GM19193 (cell line): ENCODE results near the gene LPP.

Experiments
- POLR2A ChIP-seq: IDR thresholded peaks from 4 replicates; pipeline ENCODE4 v1.6.1; 2011; ENCODE audit not compliant: insufficient read depth, insufficient read length; ENCODE audit errors: extremely low read depth

The LPP gene

DNA sequence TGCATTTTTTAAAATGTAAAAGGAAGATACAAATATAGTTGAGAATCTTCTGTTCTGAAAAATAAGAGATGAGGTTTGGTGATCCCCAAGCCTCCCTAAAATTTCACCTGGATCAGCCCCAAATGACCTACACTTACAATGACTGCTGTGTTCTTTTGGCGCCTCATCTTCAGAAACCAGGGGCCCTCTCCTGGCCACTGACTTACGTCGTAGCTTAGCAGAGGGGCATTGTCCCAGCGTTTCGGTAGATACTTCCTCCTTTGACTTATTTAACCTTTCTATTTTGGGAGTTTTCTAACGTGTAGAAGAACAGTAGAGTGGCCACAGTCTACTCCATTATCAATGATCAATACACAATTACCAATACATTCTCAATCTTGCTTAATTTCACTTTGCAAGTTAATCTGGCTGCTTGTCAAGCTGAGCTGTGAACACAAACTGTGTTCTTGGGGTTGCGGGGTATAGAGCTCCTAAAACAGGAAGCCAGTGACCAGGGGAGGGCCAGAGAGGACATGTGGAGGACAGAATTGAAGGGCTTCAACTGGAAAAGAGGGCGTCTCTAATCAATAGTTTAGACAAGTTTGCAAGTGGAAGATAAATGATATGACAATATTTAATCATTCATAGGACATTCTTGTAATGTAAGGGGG, 419.5 kb downstream of the LPP start:
- no peak for TF ChIP-seq POLR2A

DNA sequence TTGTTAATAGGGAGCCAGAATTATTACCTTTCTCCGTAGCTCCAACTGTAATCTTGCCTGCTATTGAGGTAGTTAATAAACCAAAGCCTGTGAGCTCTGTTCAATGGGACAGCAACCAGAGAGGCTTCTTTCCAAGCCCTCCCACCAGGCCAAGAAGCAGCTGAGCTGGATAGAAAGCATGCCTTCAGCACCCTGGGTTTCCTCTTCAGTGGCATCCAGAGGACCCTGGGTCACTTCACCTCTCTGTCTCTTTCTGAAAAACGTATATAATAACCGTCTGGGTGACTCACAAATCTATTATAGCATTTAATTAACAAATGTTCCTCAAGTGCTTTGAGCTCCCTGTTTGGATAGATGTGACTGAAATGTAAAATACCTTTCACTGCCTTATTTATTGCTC, 420.0 kb downstream of the LPP start:
- TF ChIP-seq POLR2A: no peak

DNA sequence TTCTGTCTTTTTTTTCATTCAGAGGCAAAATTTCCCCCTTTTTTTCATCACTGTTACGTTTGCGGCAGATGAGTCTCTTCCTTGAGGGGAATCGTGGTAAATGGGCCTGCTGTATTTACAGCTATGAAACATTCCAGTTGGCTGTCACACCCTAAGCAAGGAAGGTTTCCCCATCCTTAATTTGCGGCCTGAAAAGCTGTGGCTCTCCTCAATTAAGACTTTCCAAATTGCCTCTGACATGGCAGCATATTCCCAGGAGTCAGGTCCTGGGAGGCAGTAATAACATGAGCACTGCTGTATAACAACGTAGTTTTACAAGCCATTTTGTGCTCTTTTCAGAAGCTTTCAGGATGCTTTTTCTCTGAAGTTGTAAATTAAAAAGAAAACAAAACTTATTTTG, 420.9 kb downstream of the LPP start:
- TF ChIP-seq POLR2A: no peak

DNA sequence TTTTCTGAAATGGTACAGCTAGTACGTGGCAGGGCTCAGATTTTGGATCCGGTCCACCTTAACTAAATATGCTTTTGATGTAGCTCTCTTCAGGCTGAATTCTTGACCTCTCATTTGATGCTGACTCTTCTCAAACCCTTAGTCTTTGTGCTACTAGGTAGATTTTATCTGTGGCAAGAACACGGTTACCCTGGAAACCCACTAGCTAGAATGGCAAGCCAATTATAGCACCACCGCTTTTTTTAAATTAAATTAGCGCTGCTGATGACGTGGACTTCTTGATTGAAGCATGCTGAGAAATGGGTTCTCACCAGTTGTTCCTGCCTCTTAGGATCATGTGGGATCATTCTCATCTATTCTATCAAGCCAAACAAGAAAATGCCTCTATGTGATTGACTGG, 421.5 kb downstream of the LPP start:
- TF ChIP-seq POLR2A: no peak

DNA sequence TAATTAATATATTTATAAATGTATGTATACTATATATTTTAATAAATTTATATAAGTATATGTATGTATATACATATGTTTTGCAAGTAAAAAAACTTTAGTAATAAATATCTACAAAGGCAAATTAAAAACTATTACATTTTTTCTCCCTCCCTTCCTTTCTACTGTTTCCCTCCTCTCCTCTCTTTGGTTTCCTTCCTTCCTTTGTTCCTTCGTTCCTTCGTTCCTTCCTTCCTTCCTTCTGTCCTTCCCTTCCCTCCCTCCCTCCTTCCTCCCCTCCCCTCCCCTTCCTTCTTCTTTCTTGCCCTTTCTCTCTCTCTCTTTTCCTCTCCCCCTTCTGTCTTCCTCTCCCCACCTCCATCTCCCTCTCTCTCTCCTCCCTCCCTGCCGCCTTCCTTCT, 423.6 kb downstream of the LPP start:
- TF ChIP-seq POLR2A: no peak

DNA sequence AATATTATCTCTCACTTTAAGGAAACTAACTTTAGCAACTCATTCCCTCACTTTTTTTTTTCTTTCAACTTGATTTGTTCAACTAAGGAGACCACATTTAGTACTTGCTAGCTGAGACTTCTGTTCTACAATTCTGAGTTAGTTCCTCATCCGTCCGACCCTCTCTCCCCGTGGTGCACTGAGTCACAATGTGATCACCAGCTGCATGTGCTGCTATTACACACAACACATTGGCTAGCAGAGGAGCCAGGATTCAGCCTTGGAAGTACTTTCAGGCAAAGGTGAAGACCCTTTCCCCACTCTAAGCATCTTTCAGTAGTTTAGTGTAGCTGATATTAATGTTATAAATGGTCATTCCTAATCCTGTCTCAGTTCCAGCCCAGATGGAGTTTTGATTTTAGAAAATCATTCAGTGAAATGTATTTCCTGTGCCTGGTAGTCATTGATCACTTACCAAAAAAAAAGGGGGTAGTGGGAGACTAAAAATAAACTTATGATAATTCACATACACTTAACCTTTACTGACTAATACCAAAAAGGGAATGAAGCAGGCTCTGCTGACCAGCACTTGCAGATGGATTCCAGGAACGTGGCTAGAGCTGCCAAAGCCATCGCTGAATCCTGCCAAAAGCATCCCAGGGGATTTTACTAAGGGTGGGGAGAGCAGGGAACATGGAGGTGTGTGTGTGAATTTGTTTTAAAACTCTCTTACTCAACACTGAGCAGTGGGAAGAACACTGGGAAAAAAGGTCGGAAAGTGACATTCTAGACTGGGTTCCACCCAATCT, 424.8 kb downstream of the LPP start:
- no peak for TF ChIP-seq POLR2A

DNA sequence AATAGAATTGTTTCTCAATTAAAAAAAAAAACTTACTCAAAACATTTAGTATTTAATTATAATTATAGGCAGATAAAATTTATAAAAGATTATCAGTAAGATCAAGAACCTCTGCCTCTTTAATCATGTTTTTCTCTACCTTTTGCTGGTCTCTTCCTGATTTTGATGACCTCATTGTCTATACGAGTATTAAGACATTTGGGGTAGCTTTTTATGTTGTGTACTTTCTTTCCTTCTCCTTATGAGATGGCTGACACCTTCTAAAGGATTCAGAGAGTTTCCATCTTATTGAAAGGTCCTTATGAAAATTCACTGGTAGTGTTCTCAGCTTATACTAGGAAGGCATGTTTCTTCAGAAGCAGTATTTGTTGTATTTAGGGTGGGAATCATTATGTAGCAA, 426.3 kb downstream of the LPP start:
- TF ChIP-seq POLR2A: no peak

DNA sequence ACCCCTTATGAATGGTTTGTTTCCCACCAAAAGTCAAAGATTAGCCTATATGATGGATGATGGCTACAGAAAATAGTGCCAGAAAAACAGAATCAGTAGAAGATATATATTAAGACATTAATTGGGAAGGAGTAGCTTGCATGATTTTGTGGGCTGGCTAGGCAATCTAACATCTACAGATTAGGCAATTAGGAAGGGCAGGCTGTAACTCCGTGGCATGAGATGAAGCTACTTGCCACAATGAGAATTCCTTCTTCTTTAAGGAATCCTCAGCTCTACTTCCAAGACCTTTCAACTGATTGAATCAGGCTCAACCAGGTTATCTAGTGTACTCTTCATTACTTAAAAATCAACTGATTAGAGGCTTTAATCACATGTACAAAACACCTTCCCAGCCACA, 426.7 kb downstream of the LPP start:
- no peak for TF ChIP-seq POLR2A

DNA sequence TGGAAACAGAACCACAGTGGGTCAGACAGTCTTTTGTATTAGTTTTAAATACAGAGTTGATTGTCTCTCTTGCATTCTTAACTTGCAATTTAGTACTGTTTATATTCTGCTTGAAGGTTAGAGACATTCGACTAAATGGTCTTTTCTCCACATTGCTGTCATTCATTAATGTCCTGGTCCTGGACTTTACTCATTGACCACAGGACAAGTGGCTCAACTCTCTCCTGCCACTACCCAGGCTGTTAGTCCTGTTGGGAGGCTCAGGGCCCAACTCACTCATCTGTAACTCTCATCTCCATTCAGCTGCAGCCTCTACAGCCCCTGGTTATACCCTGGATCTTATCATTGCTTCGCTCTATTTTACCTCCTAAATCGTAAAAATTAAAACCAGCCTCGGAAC, 427.4 kb downstream of the LPP start:
- no peak for TF ChIP-seq POLR2A

DNA sequence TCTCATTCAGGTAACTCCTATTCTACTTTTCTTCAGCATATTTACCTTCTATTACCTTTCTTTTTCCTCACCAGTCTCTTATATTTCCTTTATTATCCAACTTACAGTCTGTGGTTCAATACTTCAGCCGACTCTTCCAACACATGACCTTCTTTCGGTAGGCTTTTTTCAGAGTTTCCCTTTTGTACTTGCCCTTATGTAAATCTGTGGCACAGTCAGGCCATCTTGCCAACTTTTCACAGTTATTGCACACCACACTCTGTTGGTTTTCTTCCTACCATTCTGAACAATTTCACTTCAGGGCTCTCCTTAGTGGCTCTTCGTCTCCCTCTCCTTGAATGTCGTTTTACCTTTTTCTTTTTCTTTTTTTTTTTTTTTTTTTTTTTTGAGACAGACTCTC, 427.8 kb downstream of the LPP start:
- TF ChIP-seq POLR2A: no peak

DNA sequence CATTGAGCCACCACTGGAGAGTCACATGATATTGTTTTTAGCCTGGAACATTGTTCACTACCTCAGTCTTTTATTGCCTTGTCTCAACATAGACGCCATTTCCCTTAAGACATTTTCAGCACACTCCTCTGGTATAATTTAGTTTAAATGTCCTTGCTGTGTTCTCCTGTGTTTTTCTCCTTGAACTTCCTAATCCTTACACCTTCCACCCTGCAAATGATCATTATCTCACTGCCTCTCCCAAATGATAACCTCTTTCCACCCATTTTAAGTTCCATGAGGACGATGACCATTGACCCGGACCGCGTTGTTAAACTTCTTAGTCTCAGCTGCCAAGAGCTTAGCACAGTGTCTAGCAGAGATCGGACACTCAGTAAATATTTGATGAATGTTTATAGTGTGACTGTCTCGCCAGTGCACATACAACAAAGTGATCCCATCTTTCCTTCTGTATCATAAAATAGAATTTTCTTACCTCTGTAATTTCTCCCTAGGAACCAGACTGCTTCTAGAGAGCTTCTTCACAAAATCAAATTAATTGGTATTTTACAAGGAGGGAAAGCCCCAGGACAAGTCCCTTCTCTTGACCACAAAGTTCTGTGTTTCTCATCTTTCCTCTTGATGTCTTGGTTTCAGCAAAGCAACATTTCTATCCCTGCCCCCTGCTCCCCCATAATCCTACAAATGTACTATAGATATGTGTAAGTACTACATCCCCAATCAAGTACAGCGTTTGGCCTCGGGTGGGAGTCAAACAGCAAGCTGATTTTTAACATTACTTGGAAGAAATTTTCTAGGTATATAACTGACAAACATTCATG, 429.6 kb downstream of the LPP start:
- no peak for TF ChIP-seq POLR2A

DNA sequence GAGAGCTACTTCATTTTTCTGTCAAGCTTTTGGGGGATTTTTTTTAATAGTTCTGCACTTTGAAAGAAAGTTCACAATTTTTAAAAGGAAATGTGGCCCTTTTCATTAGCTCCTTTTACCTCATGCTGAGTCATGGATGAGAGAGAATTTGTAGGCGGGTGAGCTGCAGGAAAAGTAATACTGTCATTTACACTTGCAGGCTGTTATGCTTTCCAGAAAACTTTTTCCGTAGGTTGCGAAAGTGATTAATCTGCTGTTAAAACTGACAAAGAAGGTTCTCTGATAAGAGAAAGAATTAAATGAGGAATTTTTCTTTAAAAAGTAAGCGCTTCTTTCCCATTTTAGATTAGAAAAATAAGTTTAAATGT, 430.2 kb downstream of the LPP start:
- no peak for TF ChIP-seq POLR2A

DNA sequence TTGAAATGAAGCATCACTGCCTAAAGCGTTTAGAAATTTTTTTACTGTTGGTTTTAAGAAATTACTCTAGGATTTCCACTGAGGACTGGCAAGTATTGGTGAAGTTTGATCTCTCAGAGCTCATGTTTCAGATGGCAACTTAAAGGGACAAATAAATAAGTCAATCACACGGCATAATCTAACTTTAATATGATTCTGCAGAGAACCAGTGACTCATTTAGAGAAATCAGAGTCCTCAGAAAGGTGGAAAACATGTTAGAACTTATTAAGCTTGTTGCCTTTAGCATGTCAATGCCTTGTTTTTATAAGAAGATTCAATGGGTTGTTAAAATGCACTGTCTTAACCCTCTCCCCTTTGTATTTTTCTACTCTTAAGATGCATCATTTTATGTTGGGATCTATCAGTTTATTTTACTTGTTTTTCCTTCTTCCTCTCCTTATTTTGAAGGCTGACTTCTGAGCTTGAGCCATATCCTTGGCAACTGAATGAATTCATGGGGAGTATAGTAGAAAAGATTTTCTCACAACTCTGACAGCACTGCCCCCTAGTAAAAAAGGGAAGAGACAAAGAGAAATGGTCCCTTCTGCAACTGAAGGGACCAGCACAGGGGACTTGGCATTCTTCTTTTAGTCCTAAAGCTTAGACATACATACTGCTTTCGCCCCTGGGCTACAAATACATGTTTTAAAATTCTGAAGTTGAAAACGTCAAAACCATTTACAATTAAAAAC, 431.2 kb downstream of the LPP start:
- no peak for TF ChIP-seq POLR2A

DNA sequence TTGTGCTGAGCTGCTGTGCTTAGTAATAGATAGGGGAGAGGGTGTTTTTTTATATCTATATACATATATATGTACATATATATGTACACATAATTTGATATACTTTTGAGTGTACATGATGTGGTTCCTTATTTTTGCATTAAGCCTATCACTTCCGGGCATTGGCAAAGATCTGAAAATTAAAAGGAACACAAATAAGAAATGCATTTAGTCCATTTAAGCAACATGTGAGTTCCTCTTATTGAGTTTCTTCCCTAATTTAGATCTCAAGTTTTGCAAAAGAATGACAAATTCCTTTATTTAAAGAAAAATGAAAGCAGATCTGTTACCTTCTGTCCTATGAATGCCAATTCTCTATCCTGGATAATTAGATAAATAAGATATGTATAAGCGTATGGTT, 435.1 kb downstream of the LPP start:
- TF ChIP-seq POLR2A: no peak

DNA sequence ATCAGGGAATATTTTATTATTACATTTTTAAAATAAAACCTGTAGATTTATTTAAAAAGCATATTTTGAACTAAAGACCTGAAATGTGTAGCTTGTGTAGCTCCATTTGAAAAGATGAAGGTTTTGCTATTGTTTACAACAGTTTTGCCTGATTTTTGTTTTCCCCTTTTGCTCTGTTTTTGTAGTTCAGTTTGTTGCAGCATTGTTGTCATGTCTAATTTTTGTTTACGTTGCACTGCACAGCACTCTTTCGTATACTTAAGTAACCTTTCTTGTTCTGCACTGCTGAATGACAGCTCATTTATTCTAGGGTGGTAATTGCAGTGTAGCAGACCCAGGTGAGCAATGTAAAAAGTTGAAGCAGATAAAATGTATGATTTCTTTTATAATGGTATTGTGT, 435.8 kb downstream of the LPP start:
- TF ChIP-seq POLR2A: no peak
